ENCODE results near the gene MAN1C1. TPM values are rescaled to one million over a fixed set of nuclear protein-coding genes. Genes with fewer than 3 reads are reported as not detected.

The MAN1C1 gene
- total and polyA plus RNA-seq, 9 of the 15 experiments (the other 6 are each of a cell fraction or from before 2014, with no cell fraction given), result 0.04 to 0.44 (median 0.10) TPM; not detected in 3

DNA sequence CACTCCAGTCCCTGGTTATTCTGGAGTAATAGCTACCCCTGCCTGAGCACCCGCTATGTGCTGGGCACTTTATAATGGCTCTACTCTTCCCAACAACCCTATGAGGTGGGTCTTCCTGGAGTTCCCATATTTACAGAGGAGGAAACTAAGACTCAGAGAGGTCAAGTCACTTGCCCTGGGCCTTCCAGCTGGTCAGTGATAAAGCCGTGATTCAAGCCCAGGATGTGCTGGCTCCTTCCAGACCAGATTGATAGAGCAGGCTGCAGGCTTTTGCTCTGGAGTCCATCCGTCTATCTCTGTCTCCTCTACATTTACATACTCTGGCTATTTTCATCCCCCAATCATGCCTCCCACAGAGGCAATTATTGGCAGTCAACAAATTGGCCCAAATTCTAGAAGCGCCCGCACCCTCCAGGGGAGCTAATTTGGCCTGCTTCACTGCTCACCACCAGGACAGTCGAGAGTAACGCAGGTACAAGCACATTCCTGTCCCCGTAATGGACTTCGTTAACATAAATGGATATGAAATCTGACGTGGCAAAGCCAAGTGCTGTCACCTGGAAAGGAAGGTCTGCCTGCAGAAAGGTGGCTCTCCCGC lies 143.6 kb downstream of the MAN1C1 start (continued):
- TF ChIP-seq SMARCA5 (IDR thresholded peaks at IDR 0.05) (no peak), ZSCAN29 (IDR thresholded peaks at IDR 0.05) (no peak), TEAD4 (IDR thresholded peaks at IDR 0.05; ENCODE audit: low read length) (0 out of 2 replicates have a peak, but pooled peaks have one; percentile 26), TEAD4 (CRISPR knock-in tag; IDR thresholded peaks at IDR 0.05; ENCODE audit: borderline replicate concordance) (no peak), KDM5B (IDR thresholded peaks at IDR 0.05; ENCODE audit: insufficient replicate concordance, low read depth, low read length) (no peak), HDAC1 (IDR thresholded peaks at IDR 0.05) (peak in 1 of 2 experiments; percentile 53; a peak in 1 of 4 replicates), MECOM (CRISPR knock-in tag; IDR thresholded peaks at IDR 0.05) (no peak), KDM1A (IDR thresholded peaks at IDR 0.05) (peak; percentile 93 to 94), NEUROD1 (IDR thresholded peaks at IDR 0.05; ENCODE audit: borderline replicate concordance, low read depth, low read length, partially characterized antibody) (peak; percentile 7), ZNF778 (CRISPR knock-in tag; IDR thresholded peaks at IDR 0.05) (no peak), TCF7L2 (IDR thresholded peaks at IDR 0.05; ENCODE audit: low read depth, low read length) (no peak), ZNF79 (CRISPR knock-in tag; IDR thresholded peaks at IDR 0.05; ENCODE audit: low read depth) (no peak), ZFP36 (IDR thresholded peaks at IDR 0.05; ENCODE audit: low read depth, low read length, partially characterized antibody) (no peak), MCM3 (IDR thresholded peaks at IDR 0.05) (no peak), FOXK1 (CRISPR knock-in tag; IDR thresholded peaks at IDR 0.05; ENCODE audit: borderline replicate concordance) (0 out of 2 replicates have a peak, but pooled peaks have one; percentile 27), ZNF316 (IDR thresholded peaks at IDR 0.05) (no peak), ZNF76 (CRISPR knock-in tag; IDR thresholded peaks at IDR 0.05; ENCODE audit: borderline replicate concordance) (no peak), MAZ (CRISPR knock-in tag; conservative IDR thresholded peaks at IDR 0.05 in 1 of 2, IDR thresholded peaks at IDR 0.05 in 1 of 2) (0 out of 4 replicates have a peak, but pooled peaks of 1 of the 2 experiments have one; percentile 6), STAT5B (CRISPR knock-in tag; IDR thresholded peaks at IDR 0.05) (no peak), SREBF2 (CRISPR knock-in tag; IDR thresholded peaks at IDR 0.05) (no peak), ZNF3 (CRISPR knock-in tag; IDR thresholded peaks at IDR 0.05) (no peak)
- TF ChIP-seq, protein P1, sequence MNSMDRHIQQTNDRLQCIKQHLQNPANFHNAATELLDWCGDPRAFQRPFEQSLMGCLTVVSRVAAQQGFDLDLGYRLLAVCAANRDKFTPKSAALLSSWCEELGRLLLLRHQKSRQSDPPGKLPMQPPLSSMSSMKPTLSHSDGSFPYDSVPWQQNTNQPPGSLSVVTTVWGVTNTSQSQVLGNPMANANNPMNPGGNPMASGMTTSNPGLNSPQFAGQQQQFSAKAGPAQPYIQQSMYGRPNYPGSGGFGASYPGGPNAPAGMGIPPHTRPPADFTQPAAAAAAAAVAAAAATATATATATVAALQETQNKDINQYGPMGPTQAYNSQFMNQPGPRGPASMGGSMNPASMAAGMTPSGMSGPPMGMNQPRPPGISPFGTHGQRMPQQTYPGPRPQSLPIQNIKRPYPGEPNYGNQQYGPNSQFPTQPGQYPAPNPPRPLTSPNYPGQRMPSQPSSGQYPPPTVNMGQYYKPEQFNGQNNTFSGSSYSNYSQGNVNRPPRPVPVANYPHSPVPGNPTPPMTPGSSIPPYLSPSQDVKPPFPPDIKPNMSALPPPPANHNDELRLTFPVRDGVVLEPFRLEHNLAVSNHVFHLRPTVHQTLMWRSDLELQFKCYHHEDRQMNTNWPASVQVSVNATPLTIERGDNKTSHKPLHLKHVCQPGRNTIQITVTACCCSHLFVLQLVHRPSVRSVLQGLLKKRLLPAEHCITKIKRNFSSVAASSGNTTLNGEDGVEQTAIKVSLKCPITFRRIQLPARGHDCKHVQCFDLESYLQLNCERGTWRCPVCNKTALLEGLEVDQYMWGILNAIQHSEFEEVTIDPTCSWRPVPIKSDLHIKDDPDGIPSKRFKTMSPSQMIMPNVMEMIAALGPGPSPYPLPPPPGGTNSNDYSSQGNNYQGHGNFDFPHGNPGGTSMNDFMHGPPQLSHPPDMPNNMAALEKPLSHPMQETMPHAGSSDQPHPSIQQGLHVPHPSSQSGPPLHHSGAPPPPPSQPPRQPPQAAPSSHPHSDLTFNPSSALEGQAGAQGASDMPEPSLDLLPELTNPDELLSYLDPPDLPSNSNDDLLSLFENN (IDR thresholded peaks at IDR 0.05; ENCODE audit: low read depth in 2 of 2, low read length in 2 of 2), result no peak
- TF ChIP-seq, protein P2, sequence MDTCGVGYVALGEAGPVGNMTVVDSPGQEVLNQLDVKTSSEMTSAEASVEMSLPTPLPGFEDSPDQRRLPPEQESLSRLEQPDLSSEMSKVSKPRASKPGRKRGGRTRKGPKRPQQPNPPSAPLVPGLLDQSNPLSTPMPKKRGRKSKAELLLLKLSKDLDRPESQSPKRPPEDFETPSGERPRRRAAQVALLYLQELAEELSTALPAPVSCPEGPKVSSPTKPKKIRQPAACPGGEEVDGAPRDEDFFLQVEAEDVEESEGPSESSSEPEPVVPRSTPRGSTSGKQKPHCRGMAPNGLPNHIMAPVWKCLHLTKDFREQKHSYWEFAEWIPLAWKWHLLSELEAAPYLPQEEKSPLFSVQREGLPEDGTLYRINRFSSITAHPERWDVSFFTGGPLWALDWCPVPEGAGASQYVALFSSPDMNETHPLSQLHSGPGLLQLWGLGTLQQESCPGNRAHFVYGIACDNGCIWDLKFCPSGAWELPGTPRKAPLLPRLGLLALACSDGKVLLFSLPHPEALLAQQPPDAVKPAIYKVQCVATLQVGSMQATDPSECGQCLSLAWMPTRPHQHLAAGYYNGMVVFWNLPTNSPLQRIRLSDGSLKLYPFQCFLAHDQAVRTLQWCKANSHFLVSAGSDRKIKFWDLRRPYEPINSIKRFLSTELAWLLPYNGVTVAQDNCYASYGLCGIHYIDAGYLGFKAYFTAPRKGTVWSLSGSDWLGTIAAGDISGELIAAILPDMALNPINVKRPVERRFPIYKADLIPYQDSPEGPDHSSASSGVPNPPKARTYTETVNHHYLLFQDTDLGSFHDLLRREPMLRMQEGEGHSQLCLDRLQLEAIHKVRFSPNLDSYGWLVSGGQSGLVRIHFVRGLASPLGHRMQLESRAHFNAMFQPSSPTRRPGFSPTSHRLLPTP (IDR thresholded peaks at IDR 0.05; ENCODE audit: borderline replicate concordance, extremely low read depth, insufficient read length), result no peak
